ENCODE data around the gene DSG3.

DSG3 gene

DNA sequence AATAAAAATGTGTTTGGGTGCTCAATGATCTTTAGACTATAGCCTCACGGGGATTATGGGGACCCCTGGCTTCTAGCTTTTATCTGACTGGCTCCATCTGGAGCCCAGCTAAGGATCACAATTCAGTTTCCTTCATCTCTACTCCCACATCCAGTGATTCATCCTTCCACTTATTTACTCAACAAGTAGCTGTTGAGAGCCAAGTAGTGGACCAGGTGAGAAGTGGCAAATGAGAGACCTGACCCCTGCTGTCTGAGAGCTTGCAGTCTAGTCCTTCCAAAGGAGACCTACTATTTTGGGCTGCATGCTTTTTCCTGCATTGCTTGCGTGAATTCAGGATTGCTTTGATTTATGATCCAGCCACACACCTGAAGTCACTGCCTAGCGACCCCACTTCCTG lies 10.7 kb upstream of the DSG3 start:
- no peak for DNase-seq

DNA sequence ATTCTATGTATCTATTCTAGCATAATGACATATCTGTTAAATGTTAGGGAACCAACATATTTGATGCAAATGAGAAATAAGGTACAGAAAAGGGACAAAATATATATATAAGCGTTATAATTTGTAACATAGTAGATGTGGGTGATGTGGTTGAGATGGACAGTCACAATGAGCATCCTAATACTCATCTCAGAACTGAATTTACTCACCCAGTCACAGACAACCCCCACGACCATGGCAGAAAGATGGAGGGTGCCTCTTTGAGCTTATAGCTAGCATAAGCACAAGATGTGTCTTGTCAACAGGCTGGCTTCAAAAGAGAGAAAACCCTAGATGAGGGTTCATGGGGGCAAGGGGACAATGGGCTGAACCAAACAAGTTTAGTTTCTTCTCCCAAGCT lies 9.1 kb upstream of the DSG3 start:
- DNase-seq: no peak

DNA sequence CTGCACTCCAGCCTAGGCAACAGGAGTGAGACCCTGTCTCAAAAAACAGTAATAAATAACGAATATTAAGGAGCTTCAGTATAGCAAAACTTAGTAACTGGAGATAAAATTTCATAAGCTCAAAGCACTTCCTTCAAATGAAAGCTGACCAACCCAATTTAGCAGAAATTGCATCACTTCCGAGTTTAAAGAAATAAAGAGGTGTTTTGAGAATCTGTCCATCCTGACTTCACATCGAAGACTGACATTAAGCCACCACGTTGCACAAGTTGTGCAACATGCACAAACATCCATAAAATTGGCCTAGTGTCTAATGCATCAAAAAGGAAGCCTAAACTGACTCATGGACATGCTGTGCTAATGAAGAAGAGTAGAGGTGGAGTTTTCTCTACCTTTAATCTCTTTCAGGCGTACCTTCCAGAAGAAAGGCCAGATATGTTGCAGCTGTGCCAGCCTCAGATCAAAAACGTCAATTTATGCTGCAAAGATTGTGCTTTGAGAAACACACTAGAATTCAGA lies 7.7 kb upstream of the DSG3 start:
- no peak for DNase-seq

DNA sequence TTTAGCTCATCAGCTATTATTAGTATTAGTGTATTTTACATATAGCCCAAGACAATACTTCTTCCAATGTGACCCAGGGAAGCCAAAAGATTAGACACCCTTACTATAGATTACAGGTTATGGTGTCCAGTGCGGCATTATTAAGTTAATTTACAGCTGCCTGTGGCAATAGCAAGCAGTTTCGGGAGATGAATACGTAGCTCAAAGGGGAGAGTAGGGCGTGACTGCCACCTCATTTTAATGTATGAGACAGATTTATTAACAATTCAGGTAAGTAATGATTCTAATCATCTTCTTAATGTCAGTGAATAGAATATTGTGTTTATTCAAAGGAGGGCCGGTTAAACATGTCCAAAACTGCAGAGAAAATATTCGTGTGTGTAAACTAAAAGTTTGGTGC lies 6.8 kb upstream of the DSG3 start:
- DNase-seq: no peak

DNA sequence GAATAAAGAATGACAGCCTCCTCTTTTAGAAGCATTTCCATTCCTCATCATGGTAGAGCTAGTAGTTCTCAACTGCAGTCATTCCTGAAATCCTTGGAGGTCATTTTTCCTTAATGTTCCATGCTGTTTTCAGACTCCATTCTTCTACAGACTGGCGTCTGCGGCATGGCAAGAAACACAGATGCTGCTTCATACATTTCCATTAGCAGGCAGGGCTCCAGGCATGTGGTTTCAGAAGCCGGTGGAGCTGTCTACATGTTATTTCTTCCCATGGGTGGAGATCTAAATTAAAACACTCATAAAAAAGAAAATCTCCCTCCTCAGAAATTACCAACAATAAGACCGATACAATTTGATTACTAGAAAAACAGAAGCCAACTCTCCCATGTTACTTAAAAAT lies 6.0 kb upstream of the DSG3 start:
- no peak for DNase-seq

DNA sequence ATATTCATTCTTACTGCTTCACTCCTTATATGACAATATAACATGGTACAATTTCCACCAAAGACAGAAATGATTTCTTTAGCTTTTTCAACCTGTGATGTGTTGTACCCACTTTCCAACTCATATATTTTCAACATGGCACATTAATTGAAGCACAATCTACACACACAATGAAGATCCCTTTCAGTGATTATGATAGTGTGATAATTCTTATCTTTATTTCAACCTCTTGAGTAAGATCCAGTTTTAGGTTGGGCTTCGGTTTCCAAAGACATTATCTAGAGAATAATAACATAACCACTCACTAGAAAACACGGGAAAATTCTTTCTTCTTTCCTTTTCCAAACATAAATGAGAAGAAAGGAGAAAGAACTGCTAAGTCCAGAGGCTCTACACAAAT lies 3.4 kb upstream of the DSG3 start:
- no peak for DNase-seq

- no peak for DNase-seq
Measured at GRCh38 chr18:31445908-31446307, 1.6 kb upstream of the DSG3 start.

DNA sequence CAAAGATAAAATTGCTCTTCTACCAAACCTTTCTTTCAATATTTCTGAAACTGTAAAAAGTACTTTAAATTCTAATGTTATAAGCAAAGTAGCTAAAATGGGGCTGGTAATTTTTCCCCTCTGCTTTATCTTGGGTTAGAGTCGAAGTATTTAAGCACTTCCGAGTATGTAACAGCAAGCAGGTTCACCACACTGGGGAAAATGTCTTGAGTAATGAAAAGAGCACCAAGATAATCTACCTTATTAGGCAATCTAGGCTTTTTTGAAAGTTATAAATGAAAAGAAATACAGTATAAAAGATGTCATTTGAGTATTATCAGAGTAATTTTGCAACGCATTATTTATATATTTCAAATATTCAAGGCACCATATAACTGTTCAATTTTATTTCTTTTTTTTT lies 687 bp upstream of the DSG3 start:
- DNase-seq: no peak

GRCh38 chr18:31450409-31450808 lies 2.9 kb downstream of the DSG3 start:
- DNase-seq: no peak

DNA sequence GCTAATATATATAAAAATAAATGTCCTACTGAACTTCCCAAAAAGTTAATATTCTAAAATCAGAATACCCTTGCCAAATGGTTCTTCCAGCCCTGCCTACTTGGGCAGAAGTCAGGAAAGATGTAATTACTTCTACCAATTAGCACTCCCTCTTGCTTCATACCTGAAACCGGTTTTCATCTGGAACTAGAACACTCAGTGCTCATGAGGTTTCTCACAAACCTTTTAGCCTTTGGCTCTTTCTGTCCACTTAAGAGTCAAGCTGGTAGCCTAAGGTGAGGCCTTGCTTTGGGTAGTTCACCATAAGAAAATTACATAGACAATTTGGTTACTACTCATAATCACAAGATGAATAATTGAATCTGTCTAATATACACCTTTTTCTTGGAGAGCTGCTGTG lies 4.1 kb downstream of the DSG3 start:
- no peak for DNase-seq

- no peak for DNase-seq
Measured at GRCh38 chr18:31454066-31454708, 6.6 kb downstream of the DSG3 start.

DNA sequence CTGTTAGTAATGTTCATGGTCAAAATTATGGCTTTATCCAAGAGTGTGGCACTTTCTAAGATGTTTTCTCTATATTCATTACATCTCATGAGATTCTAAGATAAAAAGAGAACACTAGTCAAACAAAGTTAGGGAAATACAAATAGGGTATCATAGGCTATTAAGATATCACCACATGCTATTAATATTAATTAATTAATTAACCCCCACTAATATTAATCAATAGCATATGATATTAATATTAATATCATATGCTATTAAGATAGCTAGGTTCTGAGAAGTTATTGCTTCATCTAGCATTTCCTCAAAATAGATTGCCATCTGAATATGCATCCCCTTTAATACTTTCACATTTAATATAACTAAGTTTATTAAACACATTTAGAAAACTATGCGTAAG lies 22.1 kb downstream of the DSG3 start:
- DNase-seq: no peak

DNA sequence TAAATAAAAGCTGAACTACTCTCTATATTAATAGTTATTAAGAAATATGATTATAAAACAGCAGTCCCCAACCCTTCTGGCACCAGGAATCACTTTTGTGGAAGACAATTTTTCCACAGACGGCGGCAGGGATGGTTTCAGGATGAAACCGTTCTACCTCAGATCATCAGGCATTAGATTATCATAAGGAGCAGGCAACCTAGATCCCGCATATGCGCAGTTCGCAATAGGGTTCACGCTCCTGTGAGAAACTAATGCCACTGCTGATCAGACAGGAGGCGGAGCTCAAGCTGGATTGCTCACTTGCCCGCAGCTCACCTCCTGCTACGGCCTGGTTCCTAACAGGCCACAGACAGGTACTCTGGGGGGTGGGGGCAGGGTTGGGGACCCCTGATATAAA lies 31.1 kb downstream of the DSG3 start:
- DNase-seq: no peak

DNA sequence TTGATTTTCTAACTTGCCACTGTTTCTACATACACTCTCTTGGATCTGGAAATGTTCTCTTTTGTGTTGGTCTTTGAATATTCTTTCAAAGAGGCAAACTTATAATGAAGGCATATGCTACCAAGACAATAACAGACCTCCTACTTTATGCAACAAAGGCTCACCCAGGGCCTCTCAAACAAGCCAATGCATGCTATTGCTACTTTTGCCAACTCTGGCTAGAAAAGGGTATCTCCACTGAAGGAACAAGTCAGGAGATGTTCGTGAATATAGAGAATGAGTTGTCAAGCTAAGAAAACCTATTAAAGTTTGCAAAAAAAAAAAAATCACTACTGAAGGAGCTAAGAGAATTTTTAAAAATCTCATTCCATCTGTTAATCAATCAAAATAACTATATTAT lies 34.5 kb downstream of the DSG3 start:
- DNase-seq: no peak

DNA sequence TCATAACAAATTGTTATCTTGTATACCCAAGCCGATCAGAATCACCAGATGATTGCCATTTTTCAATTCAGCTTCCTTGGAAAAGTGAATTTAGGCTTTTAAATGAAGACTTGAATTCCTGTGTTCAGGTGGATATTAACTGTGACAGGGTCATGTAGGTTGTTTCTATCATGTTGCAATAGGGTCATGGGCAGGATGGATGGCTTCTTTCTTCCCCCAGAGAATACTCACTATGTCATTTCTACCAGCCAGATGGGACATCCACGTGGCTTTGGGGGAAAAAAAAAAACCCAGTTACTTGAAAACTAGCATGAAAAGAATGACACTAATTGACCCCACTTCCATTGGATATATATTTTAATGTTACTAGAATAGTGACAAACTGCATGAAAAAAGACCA lies 35.9 kb downstream of the DSG3 start:
- DNase-seq: no peak

DNA sequence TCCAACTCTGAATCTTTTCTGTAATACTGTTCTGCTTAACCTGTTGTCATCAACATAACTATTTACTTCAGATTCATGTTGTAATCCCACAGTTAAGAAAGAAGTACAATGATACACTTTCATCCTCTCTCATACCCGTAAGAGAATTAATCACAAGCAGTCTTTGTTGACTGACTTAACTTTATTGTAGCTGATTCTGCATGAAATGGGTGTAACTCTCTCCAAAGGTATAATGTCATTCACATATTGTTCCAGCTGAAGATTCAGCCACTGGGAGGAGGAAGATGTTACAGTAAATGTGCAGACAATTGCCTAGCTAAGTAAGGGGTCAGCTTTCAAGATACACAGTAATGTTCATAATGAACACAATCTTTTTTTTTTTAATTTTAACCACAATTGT lies 36.9 kb downstream of the DSG3 start:
- no peak for DNase-seq

DNA sequence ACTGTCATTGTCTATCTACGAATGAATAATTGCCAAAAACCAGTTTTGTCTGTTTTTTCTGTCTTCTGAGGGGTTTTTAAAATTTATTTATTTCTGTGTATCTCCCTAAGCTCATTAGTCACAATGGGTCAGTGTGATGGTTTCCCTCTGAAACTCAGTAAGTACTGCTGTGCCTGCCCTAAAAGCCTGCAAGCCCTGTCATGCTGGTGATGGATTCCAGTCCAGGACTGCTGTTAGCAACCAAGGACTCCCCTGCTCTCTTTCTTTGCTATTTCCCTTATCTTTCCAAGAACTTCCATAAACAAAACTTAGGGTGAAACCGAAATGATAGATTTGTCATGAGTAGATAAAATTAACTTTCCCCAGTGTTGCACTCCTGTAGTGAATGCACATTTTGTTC lies 38.6 kb downstream of the DSG3 start:
- no peak for DNase-seq

DNA sequence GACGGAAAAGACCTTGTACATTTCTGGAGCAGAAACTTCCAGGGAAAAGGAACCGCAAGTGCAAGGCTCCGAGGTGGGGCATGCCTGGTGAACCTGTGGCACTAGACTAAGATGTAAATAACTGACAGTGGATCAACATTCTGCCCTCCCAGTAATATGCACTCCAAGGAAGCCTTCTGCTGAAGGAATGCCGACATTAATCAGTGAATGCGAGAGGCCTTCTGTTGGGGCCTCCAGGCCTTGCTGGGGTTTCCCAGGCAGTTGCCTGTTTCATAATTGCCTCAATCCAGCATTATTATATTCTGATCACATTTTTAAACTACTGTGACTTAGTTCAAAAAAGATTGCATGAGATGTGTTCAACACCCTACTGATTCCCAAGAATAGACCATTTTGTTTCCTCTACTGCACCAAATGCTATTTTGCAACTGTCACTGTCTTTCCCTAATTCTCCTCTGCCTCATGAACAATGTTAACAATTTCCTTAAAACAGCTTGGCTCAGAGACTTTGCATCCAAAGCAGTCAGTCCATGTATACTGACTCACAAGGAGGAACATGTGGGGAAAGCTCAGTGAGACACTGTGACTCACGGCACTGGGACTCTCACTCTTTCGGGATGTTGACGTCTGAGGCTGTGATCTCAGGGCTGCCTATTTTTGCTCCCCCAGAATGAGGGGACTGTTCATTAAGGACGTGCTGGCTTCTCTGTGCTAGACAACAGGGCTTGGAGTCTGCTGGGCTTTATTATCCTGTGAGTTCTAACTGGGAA lies 39.9 kb downstream of the DSG3 start:
- DNase-seq: no peak

GRCh38 chr18:31489311-31489710 lies 41.8 kb downstream of the DSG3 start:
- DNase-seq: no peak

GRCh38 chr18:31490387-31490786 lies 42.8 kb downstream of the DSG3 start:
- no peak for DNase-seq

DNA sequence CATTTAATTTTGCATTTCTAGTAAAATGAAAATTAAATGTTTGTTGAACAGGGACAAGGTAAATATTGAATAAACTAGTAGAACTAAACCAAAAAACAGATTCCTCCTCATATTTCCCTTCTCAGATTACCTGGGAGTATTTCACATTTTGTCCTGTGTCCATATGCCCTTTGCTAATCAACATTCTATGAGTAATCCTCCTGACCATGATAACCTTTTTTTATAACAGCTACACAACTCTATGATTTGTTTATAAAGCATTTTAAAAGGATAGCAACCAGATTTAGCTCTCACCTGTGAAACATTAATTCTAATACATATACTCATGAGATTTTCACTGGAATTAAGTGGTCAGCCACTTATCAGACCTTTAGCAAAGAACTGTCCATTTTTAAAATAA lies 43.3 kb downstream of the DSG3 start:
- no peak for DNase-seq

DNA sequence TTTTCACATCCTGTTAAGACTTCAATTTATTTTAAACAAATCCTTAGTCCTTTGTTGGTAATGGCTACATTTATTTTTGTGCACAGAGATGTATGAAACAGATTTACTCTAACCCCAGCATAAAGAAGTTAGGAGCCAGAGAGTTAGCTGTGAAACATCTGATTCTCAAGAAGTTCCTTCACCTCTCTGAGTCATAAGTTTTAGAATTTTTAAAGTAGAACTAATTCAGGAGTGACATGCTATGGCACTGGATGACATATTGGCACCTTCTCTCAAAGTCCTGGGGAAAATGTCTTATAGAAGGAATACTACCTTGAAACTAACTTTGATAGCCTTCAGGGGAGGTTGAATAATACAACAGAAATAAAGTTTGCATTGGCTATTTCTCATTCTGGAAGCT lies 44.0 kb downstream of the DSG3 start:
- DNase-seq: no peak

- DNase-seq: no peak
Measured at GRCh38 chr18:31492671-31493070, 45.1 kb downstream of the DSG3 start.

GRCh38 chr18:31493171-31493570 lies 45.6 kb downstream of the DSG3 start:
- DNase-seq: no peak

- no peak for DNase-seq
Measured at GRCh38 chr18:31493941-31494340, 46.4 kb downstream of the DSG3 start.

Data from eye (tissue), 1 donor.